ENCODE measurements around the gene MROH7.

Gene MROH7

DNA sequence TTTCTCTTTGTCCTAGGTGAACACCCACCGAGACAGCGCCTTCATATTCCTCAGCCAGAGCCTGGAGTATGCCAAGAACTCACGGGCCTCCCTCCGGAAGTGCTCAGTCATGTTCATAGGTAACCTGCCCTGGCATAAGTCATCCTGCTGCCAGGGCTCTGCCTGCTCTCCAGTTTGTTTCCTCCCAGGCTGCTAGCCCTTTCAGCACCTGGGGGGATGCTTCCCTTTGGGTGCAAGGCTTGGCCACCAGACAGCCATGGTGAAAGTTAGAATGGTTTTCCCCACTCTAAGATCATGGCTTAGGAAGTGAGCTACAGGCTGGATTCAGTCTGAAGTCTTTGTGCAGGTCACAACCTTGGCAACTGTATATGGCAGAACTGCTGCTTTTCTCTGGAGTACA lies 64.8 kb downstream of the MROH7 start:
- no peak overlapping the region for H3K4me3 ChIP-seq (ENCODE audit: low read depth, low read length)

DNA sequence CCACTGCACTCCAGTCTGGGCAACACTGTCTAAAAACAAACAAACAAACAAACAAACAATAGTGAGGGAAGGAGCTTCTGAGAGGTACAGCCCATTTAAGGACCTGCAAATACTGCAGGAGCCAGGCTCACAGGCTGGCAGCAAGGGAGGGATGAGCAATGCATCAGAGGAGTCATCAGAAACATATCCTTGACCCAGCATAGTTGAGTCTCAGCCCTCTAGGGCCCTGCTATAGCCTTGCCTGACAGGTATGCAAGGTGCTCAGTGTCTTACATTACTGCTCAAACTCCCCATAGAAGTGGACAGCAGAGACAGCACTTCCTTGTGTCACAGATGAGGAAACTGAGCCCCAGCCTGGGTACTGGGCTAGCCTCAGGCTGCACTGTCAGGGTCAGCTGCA lies 66.8 kb downstream of the MROH7 start:
- H3K4me3 ChIP-seq (ENCODE audit: low read depth, low read length) = no peak overlapping the region
- TF ChIP-seq, protein P1, sequence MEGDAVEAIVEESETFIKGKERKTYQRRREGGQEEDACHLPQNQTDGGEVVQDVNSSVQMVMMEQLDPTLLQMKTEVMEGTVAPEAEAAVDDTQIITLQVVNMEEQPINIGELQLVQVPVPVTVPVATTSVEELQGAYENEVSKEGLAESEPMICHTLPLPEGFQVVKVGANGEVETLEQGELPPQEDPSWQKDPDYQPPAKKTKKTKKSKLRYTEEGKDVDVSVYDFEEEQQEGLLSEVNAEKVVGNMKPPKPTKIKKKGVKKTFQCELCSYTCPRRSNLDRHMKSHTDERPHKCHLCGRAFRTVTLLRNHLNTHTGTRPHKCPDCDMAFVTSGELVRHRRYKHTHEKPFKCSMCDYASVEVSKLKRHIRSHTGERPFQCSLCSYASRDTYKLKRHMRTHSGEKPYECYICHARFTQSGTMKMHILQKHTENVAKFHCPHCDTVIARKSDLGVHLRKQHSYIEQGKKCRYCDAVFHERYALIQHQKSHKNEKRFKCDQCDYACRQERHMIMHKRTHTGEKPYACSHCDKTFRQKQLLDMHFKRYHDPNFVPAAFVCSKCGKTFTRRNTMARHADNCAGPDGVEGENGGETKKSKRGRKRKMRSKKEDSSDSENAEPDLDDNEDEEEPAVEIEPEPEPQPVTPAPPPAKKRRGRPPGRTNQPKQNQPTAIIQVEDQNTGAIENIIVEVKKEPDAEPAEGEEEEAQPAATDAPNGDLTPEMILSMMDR (IDR thresholded peaks at IDR 0.05; ENCODE audit: borderline replicate concordance, insufficient read depth, low read depth, low read length) = no peak

More for the DNA sequence above, 64.8 kb downstream of the MROH7 start:
- TF ChIP-seq, protein P1 (IDR thresholded peaks at IDR 0.05; ENCODE audit: borderline replicate concordance, insufficient read depth, low read depth, low read length) = no peak

DNA sequence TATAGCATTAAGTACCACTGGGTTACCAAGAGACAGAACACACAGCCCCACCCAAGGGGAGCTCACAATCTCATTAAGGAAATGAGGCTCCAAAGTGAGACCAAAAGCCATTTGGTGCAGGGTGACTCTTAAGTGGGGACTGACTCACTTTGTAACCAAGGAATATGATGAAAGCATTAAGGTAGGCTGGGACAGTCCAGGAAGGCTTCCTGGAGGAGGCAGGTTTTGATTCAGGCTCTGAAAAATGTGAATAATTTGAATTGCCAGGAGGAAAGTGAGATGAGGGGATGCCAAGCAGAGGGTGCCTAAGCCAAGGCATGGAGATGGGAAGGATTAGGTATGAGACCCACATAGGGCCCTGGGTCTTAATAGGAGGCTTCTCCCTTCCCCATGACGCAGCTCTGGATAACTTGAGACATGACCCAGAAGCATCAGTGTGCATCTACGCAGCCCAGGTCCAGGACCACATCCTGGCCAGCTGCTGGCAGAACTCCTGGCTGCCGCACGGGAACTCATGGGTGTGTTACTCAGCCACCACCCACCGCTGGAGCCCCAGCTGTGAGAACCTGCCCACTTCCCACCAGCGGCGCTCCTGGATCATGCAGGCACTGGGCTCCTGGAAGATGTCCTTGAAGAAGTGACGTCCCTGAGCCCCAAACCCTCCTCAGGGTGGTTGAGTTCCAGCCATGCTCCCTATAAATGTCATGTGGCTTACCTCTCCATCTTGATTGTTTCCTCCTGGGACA lies 68.1 kb downstream of the MROH7 start:
- TF ChIP-seq, protein P1 (IDR thresholded peaks at IDR 0.05; ENCODE audit: borderline replicate concordance, insufficient read depth, low read depth, low read length) = no peak
- H3K4me3 ChIP-seq (ENCODE audit: low read depth, low read length) = no peak overlapping the region

DNA sequence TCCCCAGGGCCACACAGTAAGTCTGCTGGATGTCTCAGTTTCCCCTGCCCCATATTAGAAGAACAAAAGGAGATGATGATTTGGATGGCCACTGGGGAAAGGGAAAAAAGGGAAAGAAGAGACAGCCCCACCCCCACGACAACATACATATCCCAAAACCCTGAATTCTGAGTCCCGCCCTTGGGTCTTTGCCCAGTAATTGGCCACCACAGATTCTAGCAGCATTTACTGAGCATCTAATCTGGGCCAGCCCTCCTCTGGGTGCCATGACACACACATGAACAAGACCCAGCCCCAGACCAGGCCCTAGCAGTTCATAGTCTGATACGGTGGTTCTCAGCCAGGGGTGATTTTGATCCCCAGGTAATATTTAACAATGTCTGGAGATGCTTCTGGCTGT lies 68.8 kb downstream of the MROH7 start:
- H3K4me3 ChIP-seq (ENCODE audit: low read depth, low read length) = no peak overlapping the region
- TF ChIP-seq, protein P1 (IDR thresholded peaks at IDR 0.05; ENCODE audit: borderline replicate concordance, insufficient read depth, low read depth, low read length) = no peak

DNA sequence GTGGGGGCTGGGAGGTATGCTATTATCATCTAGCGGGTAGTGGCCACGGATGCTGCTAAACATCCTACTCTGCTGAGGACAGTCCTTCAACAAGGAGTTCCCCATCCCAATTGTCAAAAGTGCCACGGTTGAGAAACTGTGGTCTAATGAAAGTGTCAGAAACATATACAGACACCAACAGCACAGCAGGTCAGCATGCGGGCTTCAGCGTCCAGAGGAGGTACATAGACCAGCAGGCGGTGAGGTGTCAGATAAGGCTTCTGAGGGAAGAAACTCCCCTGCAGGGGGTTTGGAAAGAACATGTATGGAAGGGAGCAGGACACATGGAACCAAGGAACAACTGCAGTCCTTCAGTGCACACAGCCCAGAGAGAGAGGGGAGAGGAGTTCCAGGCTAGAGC lies 69.3 kb downstream of the MROH7 start:
- TF ChIP-seq, protein P1 (IDR thresholded peaks at IDR 0.05; ENCODE audit: borderline replicate concordance, insufficient read depth, low read depth, low read length) = no peak

DNA sequence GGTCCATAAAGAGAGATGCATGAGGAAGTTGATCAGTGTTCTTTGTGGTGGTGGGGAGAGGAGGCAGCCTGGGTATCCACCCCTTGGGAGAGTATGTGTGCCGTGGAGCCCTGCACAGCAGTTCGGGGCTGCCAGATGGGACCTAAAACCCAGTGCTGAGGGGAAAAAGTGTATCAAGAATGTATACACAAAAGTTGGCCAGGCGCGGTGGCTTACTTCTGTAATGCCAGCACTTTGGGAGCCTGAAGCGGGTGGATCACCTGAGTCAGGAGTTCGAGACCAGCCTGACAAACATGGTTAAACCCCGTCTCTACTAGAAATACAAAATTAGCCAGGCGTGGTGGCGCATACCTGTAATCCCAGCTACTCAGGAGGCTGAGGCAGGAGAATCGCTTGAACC lies 70.0 kb downstream of the MROH7 start:
- TF ChIP-seq, protein P1 (IDR thresholded peaks at IDR 0.05; ENCODE audit: borderline replicate concordance, insufficient read depth, low read depth, low read length) = no peak
- no peak overlapping the region for H3K4me3 ChIP-seq (ENCODE audit: low read depth, low read length)

More for the DNA sequence above, 69.3 kb downstream of the MROH7 start:
- H3K4me3 ChIP-seq (ENCODE audit: low read depth, low read length) = no peak overlapping the region

DNA sequence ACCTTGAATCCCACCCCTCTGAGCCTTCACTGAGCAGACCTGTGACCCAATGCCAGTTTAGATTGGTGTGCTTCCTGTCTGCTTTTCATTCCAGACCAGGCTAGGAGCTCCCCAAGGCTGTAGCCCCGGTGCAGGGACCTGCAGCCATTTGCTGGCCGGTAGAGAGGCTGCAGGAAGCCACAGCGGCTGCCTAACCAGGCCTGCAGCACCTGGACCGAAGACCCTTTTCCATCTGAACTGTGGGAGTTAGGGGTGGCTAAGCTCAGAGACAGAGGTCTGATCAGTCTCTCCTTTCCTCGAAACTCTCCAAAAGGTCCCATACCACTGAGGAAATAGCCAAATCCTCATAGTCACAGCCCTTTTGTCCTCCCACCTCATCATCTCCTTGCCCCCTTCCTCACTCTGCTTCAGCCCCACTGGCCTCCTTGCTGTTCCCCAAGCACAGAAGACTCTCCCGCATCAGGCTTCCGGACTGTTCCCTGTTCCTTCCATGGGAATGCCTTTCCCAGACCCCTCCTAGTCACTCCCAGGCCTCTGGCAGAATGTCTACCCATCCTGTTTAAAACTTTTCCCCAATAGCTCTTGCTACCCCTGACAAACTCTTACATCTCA lies 73.4 kb downstream of the MROH7 start:
- H3K4me3 ChIP-seq (ENCODE audit: low read depth, low read length) = no peak overlapping the region

More for the DNA sequence above, 73.4 kb downstream of the MROH7 start:
- TF ChIP-seq, protein P1 (IDR thresholded peaks at IDR 0.05; ENCODE audit: borderline replicate concordance, insufficient read depth, low read depth, low read length) = no peak

All from GM12875 (cell line).